Stimulated activated CD4-positive, alpha-beta T cell treated with anti-CD3 and anti-CD28 coated beads, Interleukin-12 subunit alpha, Interleukin-12 subunit beta, amount 100 ng/mL, for 4 hours (primary cell): ENCODE data around the gene LLGL2.

Source experiments
- DNase-seq: peaks from one replicate; pipeline ENCODE4 v3.0.0-alpha.2; 2020

Gene LLGL2

GRCh38 chr17:75552425-75553294 lies 27.2 kb downstream of the LLGL2 start:
- no peak for DNase-seq

- no peak for DNase-seq
These were observed 28.0 kb downstream of the LLGL2 start for GRCh38 chr17:75553295-75554110.

GRCh38 chr17:75555679-75556153 lies 30.2 kb downstream of the LLGL2 start:
- no peak for DNase-seq

- no peak for DNase-seq
These were observed 31.8 kb downstream of the LLGL2 start for GRCh38 chr17:75557075-75557851.

- no peak for DNase-seq
These were observed 32.6 kb downstream of the LLGL2 start for GRCh38 chr17:75557852-75558665.

GRCh38 chr17:75558666-75559530 lies 33.4 kb downstream of the LLGL2 start:
- no peak for DNase-seq

- DNase-seq: no peak
These were observed 34.5 kb downstream of the LLGL2 start for GRCh38 chr17:75559958-75560533.

GRCh38 chr17:75561927-75562603 lies 36.6 kb downstream of the LLGL2 start:
- DNase-seq: no peak

- no peak for DNase-seq
These were observed 37.7 kb downstream of the LLGL2 start for GRCh38 chr17:75563063-75563758.

GRCh38 chr17:75564195-75564594 lies 38.7 kb downstream of the LLGL2 start:
- DNase-seq: no peak

- DNase-seq: no peak
These were observed 39.6 kb downstream of the LLGL2 start for GRCh38 chr17:75565066-75565465.

GRCh38 chr17:75565618-75566017 lies 40.1 kb downstream of the LLGL2 start:
- no peak for DNase-seq

GRCh38 chr17:75566416-75566815 lies 40.9 kb downstream of the LLGL2 start:
- no peak for DNase-seq

- DNase-seq: no peak
These were observed 41.3 kb downstream of the LLGL2 start for GRCh38 chr17:75566834-75567233.

GRCh38 chr17:75568412-75569255 lies 43.1 kb downstream of the LLGL2 start:
- DNase-seq: no peak

- DNase-seq: no peak
These were observed 44.7 kb downstream of the LLGL2 start for GRCh38 chr17:75570034-75570676.

GRCh38 chr17:75570772-75571171 lies 45.3 kb downstream of the LLGL2 start:
- DNase-seq: no peak
